ENCODE results near the gene C10orf95. TPM values are rescaled to one million over a fixed set of nuclear protein-coding genes. Genes with fewer than 3 reads are reported as not detected.

C10orf95 gene
- total and polyA plus RNA-seq, 2 donors (not counting 3 experiments of a cell fraction or from before 2014, with no cell fraction given) = 0.08 TPM; not detected in 1

- TF ChIP-seq EZH2 (IDR thresholded peaks at IDR 0.05; ENCODE audit: borderline replicate concordance, low read depth, low read length, severe bottlenecking) (no peak), MAX (IDR thresholded peaks at IDR 0.05; ENCODE audit: insufficient read depth, insufficient read length) (no peak), POLR2A (IDR thresholded peaks at IDR 0.05; ENCODE audit: low read depth, low read length) (no peak), MYC (IDR thresholded peaks at IDR 0.05; ENCODE audit: low read depth, low read length) (no peak), FOS (IDR thresholded peaks at IDR 0.05; ENCODE audit: borderline replicate concordance, insufficient read depth, low read length) (no peak), POLR2AphosphoS5 (IDR thresholded peaks at IDR 0.05; ENCODE audit: insufficient read depth, low read depth, low read length) (no peak)
- TF ChIP-seq, protein P1, sequence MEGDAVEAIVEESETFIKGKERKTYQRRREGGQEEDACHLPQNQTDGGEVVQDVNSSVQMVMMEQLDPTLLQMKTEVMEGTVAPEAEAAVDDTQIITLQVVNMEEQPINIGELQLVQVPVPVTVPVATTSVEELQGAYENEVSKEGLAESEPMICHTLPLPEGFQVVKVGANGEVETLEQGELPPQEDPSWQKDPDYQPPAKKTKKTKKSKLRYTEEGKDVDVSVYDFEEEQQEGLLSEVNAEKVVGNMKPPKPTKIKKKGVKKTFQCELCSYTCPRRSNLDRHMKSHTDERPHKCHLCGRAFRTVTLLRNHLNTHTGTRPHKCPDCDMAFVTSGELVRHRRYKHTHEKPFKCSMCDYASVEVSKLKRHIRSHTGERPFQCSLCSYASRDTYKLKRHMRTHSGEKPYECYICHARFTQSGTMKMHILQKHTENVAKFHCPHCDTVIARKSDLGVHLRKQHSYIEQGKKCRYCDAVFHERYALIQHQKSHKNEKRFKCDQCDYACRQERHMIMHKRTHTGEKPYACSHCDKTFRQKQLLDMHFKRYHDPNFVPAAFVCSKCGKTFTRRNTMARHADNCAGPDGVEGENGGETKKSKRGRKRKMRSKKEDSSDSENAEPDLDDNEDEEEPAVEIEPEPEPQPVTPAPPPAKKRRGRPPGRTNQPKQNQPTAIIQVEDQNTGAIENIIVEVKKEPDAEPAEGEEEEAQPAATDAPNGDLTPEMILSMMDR (IDR thresholded peaks at IDR 0.05; ENCODE audit: extremely low read depth in 1 of 2, insufficient read depth in 1 of 2, low read depth in 1 of 2, low read length in 2 of 2) = no peak
- no peak overlapping the region for H3K9ac ChIP-seq (replicated peaks; ENCODE audit: extremely low read depth, insufficient read depth, low read length)
- intact Hi-C loops (cut with micrococcal nuclease) (no loop called here), dilution Hi-C loops (cut with MboI; ENCODE audit: extremely low pct_ligation_motif_present, low sequenced_read_pairs) (no loop called here)
- no peak overlapping the region for H3K4me3 ChIP-seq (replicated peaks in 1 of 3; ENCODE audit: insufficient read depth in 1 of 3, low read depth in 1 of 3, low read length in 3 of 3)
- FAIRE-seq (no peak), DNase-seq (ENCODE audit: low read depth, low spot score) (no peak)
- H3K4me2 ChIP-seq (ENCODE audit: insufficient read depth, low read length) = no peak overlapping the region
- H3K36me3 ChIP-seq (ENCODE audit: control insufficient read depth in 2 of 2, extremely low read depth in 1 of 2, insufficient read depth in 2 of 2, low read length in 2 of 2) = no peaks in the 10 kb centered on the region
- no TSS peak for BruUV-seq (replicated peaks)
- no peaks in the 10 kb centered on the region for H3K27me3 ChIP-seq (ENCODE audit: control insufficient read depth in 2 of 2, insufficient read depth in 2 of 2, low read length in 2 of 2)
- no peaks in the 10 kb centered on the region for H3K4me1 ChIP-seq (ENCODE audit: control insufficient read depth, extremely low read depth, insufficient read depth, low read length)
- H4K20me1 ChIP-seq (replicated peaks; ENCODE audit: control insufficient read depth, extremely low read depth, insufficient read depth, low read length) = no peaks in the 10 kb centered on the region
- H3K9me1 ChIP-seq (replicated peaks; ENCODE audit: control insufficient read depth, extremely low read depth, insufficient read depth, low read length) = no peaks in the 10 kb centered on the region
- no peak overlapping the region for H2AFZ ChIP-seq (ENCODE audit: low read depth, low read length)
- CTCF ChIA-PET = interaction anchor here (0.6 to 1.7 kb wide), 5 partner anchors 9 to 301 kb away, joined by 3 to 6 read pairs (median 3); no protein-coding TSS in a partner anchor
- H3K9me3 ChIP-seq (replicated peaks; ENCODE audit: control insufficient read depth, insufficient read depth, low read length) = no peaks in the 10 kb centered on the region
- POLR2A ChIA-PET = interaction anchor here (0.5 kb wide), 1 partner anchor 26 kb away, joined by 9 read pairs; no protein-coding TSS in a partner anchor
- no peaks in the 10 kb centered on the region for H3K79me2 ChIP-seq (ENCODE audit: control insufficient read depth, insufficient read depth, low read length)
- no peak overlapping the region for H3K27ac ChIP-seq (ENCODE audit: insufficient read depth, low read depth, low read length)
Measured at GRCh38 chr10:102470579-102471546, 19.5 kb upstream of the C10orf95 start.
